Measurements from ENCODE around the gene GPSM1.

Gene GPSM1, protein sequence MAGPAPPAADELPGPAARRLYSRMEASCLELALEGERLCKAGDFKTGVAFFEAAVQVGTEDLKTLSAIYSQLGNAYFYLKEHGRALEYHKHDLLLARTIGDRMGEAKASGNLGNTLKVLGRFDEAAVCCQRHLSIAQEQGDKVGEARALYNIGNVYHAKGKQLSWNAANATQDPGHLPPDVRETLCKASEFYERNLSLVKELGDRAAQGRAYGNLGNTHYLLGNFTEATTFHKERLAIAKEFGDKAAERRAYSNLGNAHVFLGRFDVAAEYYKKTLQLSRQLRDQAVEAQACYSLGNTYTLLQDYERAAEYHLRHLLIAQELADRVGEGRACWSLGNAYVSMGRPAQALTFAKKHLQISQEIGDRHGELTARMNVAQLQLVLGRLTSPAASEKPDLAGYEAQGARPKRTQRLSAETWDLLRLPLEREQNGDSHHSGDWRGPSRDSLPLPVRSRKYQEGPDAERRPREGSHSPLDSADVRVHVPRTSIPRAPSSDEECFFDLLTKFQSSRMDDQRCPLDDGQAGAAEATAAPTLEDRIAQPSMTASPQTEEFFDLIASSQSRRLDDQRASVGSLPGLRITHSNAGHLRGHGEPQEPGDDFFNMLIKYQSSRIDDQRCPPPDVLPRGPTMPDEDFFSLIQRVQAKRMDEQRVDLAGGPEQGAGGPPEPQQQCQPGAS

GRCh38 chr9:136327304-136327974 is at the start of gene GPSM1:
Gene GPSM1 (plus strand): TSS chr9:136327539. CDS start chr9:136327696, 157 bp downstream.
- Histone ChIP-seq H3K9ac (peak within 1 kb of the TSS; percentile 90), H3K9me3 (no peaks in the 10 kb centered on the region), H3K4me2 (peak within 1 kb of the TSS; percentile 100), H3K36me3 (peaks cover 25% of the 10 kb centered on the region), H4K20me1 (peaks cover 45% of the 10 kb centered on the region), H3K4me1 (peaks cover 81% of the 10 kb centered on the region), H3K27ac (peak within 1 kb of the TSS; percentile 99), H3K27me3 (no peaks in the 10 kb centered on the region), H3K4me3 (peak within 1 kb of the TSS; percentile 82)
- TF ChIP-seq Cebpa-rat (IDR thresholded peaks at IDR 0.05) = no peak

DNA sequence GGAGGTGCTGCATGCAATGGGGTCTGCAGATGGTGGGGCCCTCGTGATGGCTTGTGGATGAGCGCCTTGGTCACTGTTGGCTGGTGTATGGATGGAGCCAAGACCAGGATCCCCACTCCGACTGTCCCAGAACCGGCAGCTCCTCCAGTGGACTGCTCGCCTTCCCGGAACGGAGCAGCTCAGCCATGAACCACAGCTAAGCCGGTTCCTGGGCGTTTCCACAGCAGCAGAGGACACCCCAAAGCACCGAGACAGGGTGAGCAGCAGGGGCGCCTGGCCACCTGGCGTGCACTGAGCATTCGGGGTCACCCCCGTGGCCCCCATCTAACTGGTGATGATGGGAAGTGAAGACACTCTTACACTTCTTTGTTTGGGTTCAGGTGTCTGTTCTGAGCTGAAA is 49.6 kb upstream of the GPSM1 start:
- Histone ChIP-seq H3K9me3 (no peaks in the 10 kb centered on the region), H3K27me3 (no peaks in the 10 kb centered on the region), H3K27ac (no peak overlapping the region), H3K36me3 (no peaks in the 10 kb centered on the region), H3K4me1 (peaks cover 40% of the 10 kb centered on the region), H3K4me3 (no peak overlapping the region), H3K4me2 (no peak overlapping the region), H4K20me1 (no peaks in the 10 kb centered on the region), H3K9ac (no peak overlapping the region)
- TF ChIP-seq Cebpa-rat (IDR thresholded peaks at IDR 0.05) = no peak

DNA sequence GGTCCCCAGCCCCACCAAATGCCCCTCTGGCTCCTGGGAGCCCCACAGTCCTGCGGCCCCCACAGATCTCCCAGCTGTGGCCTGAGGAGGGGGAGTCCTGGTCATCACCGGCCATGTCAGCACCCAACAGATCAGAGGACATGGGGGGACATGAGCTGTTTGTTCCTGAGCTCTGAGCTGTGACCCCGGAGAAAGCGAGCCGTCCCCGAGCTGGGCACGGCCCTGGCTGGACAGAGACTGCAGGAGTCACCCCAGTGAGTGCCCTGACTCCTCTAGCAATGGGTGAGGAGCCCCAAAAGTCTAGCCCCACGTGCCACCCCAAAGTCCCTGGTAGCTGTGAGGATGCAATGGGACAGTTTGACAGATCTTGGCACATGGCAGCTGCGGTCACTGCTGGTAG is 49.1 kb upstream of the GPSM1 start:
- Histone ChIP-seq H3K27me3 (no peaks in the 10 kb centered on the region), H3K4me2 (no peak overlapping the region), H3K4me1 (peaks cover 45% of the 10 kb centered on the region), H3K9ac (no peak overlapping the region), H3K36me3 (no peaks in the 10 kb centered on the region), H3K27ac (no peak overlapping the region), H3K9me3 (no peaks in the 10 kb centered on the region), H3K4me3 (no peak overlapping the region), H4K20me1 (no peaks in the 10 kb centered on the region)
- no peak for TF ChIP-seq Cebpa-rat (IDR thresholded peaks at IDR 0.05)

DNA sequence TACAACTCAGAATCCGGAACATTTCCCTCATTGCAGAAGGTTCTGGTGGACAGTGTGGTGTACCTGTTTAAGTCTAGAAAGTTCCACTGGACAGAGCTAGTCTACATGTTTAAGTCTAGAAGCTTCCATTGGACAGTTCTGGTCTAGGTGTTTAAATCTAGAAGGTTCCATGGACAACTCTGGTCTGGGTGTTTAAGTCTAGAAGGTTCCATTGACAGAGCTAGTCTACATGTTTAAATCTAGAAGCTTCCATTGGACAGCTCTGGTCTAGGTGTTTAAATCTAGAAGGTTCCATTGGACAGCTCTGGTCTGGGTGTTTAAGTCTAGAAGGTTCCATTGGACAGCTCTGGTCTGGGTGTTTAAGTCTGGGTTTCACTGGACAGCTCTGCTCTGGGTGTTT is 48.4 kb upstream of the GPSM1 start:
- TF ChIP-seq Cebpa-rat (IDR thresholded peaks at IDR 0.05) = no peak
- no peak overlapping the region for H3K27ac ChIP-seq
- peaks cover 51% of the 10 kb centered on the region for H3K4me1 ChIP-seq
- H3K4me3 ChIP-seq = no peak overlapping the region
- H3K9ac ChIP-seq = no peak overlapping the region
- no peak overlapping the region for H3K4me2 ChIP-seq
- no peaks in the 10 kb centered on the region for H4K20me1 ChIP-seq
- H3K36me3 ChIP-seq = no peaks in the 10 kb centered on the region
- H3K9me3 ChIP-seq = no peaks in the 10 kb centered on the region
- no peaks in the 10 kb centered on the region for H3K27me3 ChIP-seq

- Histone ChIP-seq H3K9ac (no peak overlapping the region), H3K4me3 (no peak overlapping the region), H3K36me3 (no peaks in the 10 kb centered on the region), H4K20me1 (no peaks in the 10 kb centered on the region), H3K4me1 (peaks cover 57% of the 10 kb centered on the region), H3K27ac (no peak overlapping the region), H3K4me2 (no peak overlapping the region), H3K9me3 (no peaks in the 10 kb centered on the region), H3K27me3 (no peaks in the 10 kb centered on the region)
- TF ChIP-seq Cebpa-rat (IDR thresholded peaks at IDR 0.05) = no peak
Observed at GRCh38 chr9:136279471-136279870, 47.9 kb upstream of the GPSM1 start.

DNA sequence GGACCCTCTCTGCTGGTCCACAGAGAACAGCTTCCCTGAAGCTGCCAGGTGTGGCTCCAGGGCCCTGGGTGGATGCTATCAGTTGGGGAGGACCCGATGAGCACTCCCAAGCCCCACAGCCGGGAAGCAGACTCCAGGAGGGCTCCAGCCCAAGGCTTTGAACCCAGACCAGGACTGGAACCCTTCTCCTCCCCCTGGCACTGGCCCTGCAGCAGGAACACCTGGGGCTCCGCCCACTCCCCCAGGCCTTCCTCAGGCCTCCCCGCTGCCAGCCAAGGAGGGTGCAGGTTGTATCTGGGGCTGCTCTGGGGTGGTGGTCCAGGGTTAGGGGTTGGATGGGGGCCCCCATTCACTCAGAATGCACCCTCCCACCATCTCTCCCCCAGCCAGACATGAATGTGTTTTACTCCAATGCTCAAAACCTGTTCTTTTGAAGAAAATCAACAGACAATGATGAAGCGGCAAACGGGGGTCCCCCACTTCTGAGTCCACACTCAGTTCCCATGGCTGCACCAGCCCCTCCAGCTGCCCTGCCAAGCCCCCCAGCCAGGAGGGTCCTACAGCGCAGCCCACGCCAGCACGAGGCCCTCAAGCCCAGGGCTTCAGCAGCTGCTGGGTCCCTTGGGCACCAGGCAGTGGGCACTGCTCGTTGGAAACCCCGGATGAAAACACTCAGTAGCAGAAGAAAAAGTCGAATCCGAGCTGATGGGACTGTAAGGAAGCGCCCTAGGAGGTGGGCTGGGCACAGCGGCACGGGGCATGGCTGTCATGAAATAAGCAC is 46.6 kb upstream of the GPSM1 start:
- TF ChIP-seq Cebpa-rat (IDR thresholded peaks at IDR 0.05) = no peak
- no peak overlapping the region; the same call in 1 of the 2 replicates for H3K9ac ChIP-seq
- peak overlapping the region; percentile 76 for H3K27ac ChIP-seq
- H3K4me2 ChIP-seq = peak overlapping the region; percentile 92
- H3K36me3 ChIP-seq = no peaks in the 10 kb centered on the region
- no peaks in the 10 kb centered on the region for H4K20me1 ChIP-seq
- no peaks in the 10 kb centered on the region for H3K9me3 ChIP-seq
- H3K4me1 ChIP-seq = peaks cover 65% of the 10 kb centered on the region
- H3K27me3 ChIP-seq = no peaks in the 10 kb centered on the region
- no peak overlapping the region for H3K4me3 ChIP-seq

- Histone ChIP-seq H3K27ac (peak overlapping the region; percentile 76), H3K27me3 (no peaks in the 10 kb centered on the region), H3K4me2 (peak overlapping the region; percentile 92), H3K36me3 (no peaks in the 10 kb centered on the region), H3K9ac (peak overlapping the region; percentile 41; the same call in 1 of the 2 replicates), H3K4me3 (peak overlapping the region; percentile 29; the same call in 1 of the 2 replicates), H3K4me1 (peaks cover 62% of the 10 kb centered on the region), H4K20me1 (no peaks in the 10 kb centered on the region), H3K9me3 (no peaks in the 10 kb centered on the region)
- TF ChIP-seq Cebpa-rat (IDR thresholded peaks at IDR 0.05) = no peak
Observed at GRCh38 chr9:136281421-136282271, 45.7 kb upstream of the GPSM1 start.

DNA sequence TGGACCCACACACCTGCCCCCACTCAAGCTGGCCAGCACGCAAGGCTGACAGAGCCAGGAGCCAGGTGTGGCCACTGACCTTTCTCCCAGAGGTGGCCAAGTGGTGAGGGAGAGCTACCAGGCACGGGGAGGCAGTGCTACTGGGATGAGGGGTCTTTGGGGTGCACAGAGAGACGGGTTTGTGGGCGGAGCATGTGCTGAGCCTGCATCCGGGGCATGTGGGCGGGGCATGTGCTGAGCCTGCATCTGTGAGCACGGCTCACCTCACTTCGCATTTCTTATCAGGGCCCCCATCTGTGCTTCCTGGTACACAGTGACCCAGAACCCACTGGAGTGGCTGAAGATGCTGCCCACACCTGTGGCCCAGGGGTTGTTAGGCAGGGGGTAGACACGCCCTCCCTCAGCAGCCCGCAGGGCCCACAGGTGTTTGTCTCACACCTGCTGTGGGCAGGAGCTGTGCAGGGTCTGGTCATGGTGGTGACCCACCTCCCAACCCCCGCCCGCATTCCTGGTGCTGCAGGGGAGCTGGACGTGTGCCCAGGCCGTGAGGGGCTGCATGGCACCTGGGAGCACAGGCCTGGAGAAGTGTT is 45.0 kb upstream of the GPSM1 start:
- Histone ChIP-seq H3K9me3 (no peaks in the 10 kb centered on the region), H3K4me1 (peaks cover 60% of the 10 kb centered on the region), H3K27me3 (no peaks in the 10 kb centered on the region), H3K4me2 (peak overlapping the region; percentile 92), H3K4me3 (peak overlapping the region; percentile 29; the same call in 1 of the 2 replicates), H3K9ac (peak overlapping the region; percentile 32; the same call in 1 of the 2 replicates), H3K36me3 (no peaks in the 10 kb centered on the region), H4K20me1 (no peaks in the 10 kb centered on the region), H3K27ac (peak overlapping the region; percentile 76)
- no peak for TF ChIP-seq Cebpa-rat (IDR thresholded peaks at IDR 0.05)

Data from BLaER1 (cell line).